Neutrophil (primary cell): ENCODE data around the gene KRT78.

Experiments used
- H3K27ac ChIP-seq: fragments of 200-600 bp; sonication (generic); 2 replicates; pipeline ENCODE4 v1.5.1; 2016; ENCODE audit warnings: mild to moderate bottlenecking, moderate library complexity
- H3K27me3 ChIP-seq: fragments of 200-600 bp; sonication (generic); 2 replicates; pipeline ENCODE4 v1.6.0; 2016; ENCODE audit warnings: mild to moderate bottlenecking
- H3K36me3 ChIP-seq: fragments of 200-600 bp; sonication (generic); 2 replicates; pipeline ENCODE4 v1.5.1; 2017
- H3K4me1 ChIP-seq, 2 experiments: fragments of 200-600 bp in 1 of 2; sonication (generic) in 1 of 2; 1 replicate in 1 of 2; 2 replicates in 1 of 2; pipeline versions ENCODE4 v1.5.1 to v1.6.1; 2013 to 2016; ENCODE audit warnings: low read depth in 1 of 2, low read length in 1 of 2, mild to moderate bottlenecking in 1 of 2, moderate library complexity in 1 of 2; ENCODE audit not compliant: control insufficient read depth in 1 of 2, insufficient read depth in 1 of 2
- H3K4me3 ChIP-seq, 2 experiments: fragments of 200-600 bp in 1 of 2; sonication (generic) in 1 of 2; 1 replicate in 1 of 2; 2 replicates in 1 of 2; pipeline ENCODE4 v1.5.1; 2013 to 2016; ENCODE audit warnings: low read depth in 1 of 2, low read length in 1 of 2, mild to moderate bottlenecking in 1 of 2, moderate library complexity in 1 of 2
- H3K9me3 ChIP-seq: fragments of 200-600 bp; sonication (generic); 2 replicates; pipeline ENCODE4 v1.5.1; 2016
- CTCF ChIP-seq: fragments of 200-600 bp; sonication (generic); IDR thresholded peaks from 2 replicates; pipeline ENCODE4 v1.5.1; 2016; ENCODE audit warnings: antibody characterized with exemption

Gene KRT78

DNA sequence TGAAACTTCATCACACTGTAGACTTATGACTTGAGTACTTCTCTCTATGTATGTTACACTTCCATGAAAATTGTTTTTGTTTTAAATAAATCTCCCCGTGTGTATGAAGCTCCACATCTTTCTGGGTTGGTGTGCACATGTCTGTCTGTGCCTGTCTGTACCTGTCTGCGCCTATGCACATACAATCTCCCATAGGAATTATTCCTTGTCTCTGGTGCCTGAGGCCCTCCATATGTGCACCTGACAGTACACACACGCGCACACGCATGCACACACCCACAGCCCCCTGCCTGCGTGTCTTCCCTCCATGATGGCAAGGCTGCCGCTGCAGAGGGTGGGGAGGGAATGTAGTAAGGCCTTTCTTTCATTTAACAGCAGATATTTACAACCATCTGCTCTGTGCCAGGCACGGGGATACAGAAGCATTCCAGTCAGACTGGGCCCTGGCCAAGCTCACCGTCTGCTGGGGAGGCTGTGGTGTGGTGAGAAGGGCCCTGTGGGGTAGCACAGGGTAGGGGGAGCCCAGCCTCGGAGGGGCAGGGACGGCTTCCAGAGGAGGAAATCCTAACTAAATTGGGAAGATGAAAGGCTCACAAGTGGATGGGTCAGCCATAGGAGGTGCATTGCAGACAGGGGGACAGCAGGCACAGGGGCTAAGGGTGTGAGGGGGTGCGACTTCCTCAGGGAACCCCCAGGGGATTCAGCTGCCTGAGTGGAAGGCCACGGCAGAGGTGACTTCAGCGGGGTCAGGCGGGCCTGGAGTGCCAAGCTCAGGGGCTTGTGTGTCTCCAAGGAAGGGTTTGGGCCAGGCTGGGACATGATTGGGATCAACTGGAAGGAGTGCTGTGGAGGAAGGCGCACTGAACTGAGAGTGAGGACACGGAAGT, 30.0 kb upstream of the KRT78 start:
- Histone ChIP-seq H3K27ac (no peak overlapping the region), H3K36me3 (no peaks in the 10 kb centered on the region), H3K4me3 (no peak overlapping the region), H3K4me1 (peaks cover 4 to 12% of the 10 kb centered on the region in 2 experiments), H3K27me3 (peaks cover 46% of the 10 kb centered on the region), H3K9me3 (no peaks in the 10 kb centered on the region)
- no peak for TF ChIP-seq CTCF

- Histone ChIP-seq H3K36me3 (no peaks in the 10 kb centered on the region), H3K9me3 (no peaks in the 10 kb centered on the region), H3K27me3 (peaks cover 61% of the 10 kb centered on the region), H3K4me3 (no peak overlapping the region), H3K4me1 (peaks cover 4 to 12% of the 10 kb centered on the region in 2 experiments), H3K27ac (no peak overlapping the region)
- no peak for TF ChIP-seq CTCF
Measured at GRCh38 chr12:52877242-52877641, 28.4 kb upstream of the KRT78 start.

DNA sequence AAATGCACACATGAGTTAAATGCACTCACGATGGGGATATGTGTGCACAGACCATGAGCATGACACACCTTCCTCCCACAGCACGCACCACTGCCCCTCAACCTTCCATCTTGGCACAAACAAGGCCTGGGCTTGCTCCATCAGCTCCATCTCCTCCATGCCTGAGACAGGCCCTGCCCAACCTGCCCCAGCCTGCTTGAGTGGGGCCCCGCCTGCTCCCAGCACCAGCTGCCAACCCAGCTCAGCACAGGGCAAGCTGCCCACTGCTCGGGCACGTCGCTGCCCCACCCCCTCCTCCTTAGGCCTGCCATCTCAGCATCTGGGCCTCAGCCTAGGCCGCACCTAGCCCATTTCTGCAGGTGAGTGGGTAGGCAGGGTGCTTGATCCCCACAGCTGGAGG, 27.6 kb upstream of the KRT78 start:
- no peak for TF ChIP-seq CTCF
- Histone ChIP-seq H3K4me1 (peaks cover 4 to 12% of the 10 kb centered on the region in 2 experiments), H3K4me3 (no peak overlapping the region), H3K36me3 (no peaks in the 10 kb centered on the region), H3K27ac (no peak overlapping the region), H3K9me3 (no peaks in the 10 kb centered on the region), H3K27me3 (peaks cover 66% of the 10 kb centered on the region)

- peaks cover 57% of the 10 kb centered on the region for H3K27me3 ChIP-seq
- H3K36me3 ChIP-seq: no peaks in the 10 kb centered on the region
- no peak for TF ChIP-seq CTCF
- H3K4me1 ChIP-seq: peaks cover 4 to 8% of the 10 kb centered on the region in 2 experiments
- H3K4me3 ChIP-seq: no peak overlapping the region
- H3K9me3 ChIP-seq: no peaks in the 10 kb centered on the region
- no peak overlapping the region for H3K27ac ChIP-seq
Measured at GRCh38 chr12:52874573-52875435, 26.0 kb upstream of the KRT78 start.

GRCh38 chr12:52873832-52874572, 25.2 kb upstream of the KRT78 start:
- H3K9me3 ChIP-seq: no peaks in the 10 kb centered on the region
- peaks cover 49% of the 10 kb centered on the region for H3K27me3 ChIP-seq
- H3K4me1 ChIP-seq: peaks cover 0 to 3% of the 10 kb centered on the region in 2 experiments
- no peak overlapping the region for H3K4me3 ChIP-seq
- H3K27ac ChIP-seq: no peak overlapping the region
- no peaks in the 10 kb centered on the region for H3K36me3 ChIP-seq
- no peak for TF ChIP-seq CTCF
